A549 (cell line): ENCODE results near the gene UBE2C. TPM values are rescaled to one million over a fixed set of nuclear protein-coding genes. Genes with fewer than 3 reads are reported as not detected.

Experiments used
- ATAC-seq, 2 experiments: fragments of 200-7000 bp in 1 of 2; fragments of >200 bp in 1 of 2; cut with Nextera tagmentation in 1 of 2; cut with Tn5 transposase in 1 of 2; 3 replicates each; pipeline versions ENCODE4 v1.8.0 to v1.9.1; 2018 to 2020; ENCODE audit warnings: mild to moderate bottlenecking in 1 of 2, moderate library complexity in 1 of 2
- CTCF ChIA-PET: fragments of 300-600 bp; sonication (Branson Sonifier 250); formaldehyde crosslinking; extraction: SDS; loops from one replicate; lab custom pipeline; 2021; ENCODE audit warnings: antibody characterized with exemption, inconsistent platforms; lab: Yijun Ruan, JAX
- POLR2A ChIA-PET: fragments of 350-600 bp; formaldehyde crosslinking; extraction: SDS; loops from one replicate; lab custom pipeline; 2021; ENCODE audit warnings: antibody characterized with exemption, inconsistent platforms; lab: Yijun Ruan, JAX
- DNase-seq, 2 experiments: peaks; one replicate each; pipeline versions ENCODE4 v3.0.0 to v3.0.0-alpha.2; 2011 to 2016; ENCODE audit warnings: low read depth in 1 of 2, low spot score in 1 of 2
- FAIRE-seq: peaks from 2 replicates; lab custom pipeline; 2011; peaks lifted over from hg19 to GRCh38; lab: Jason Lieb, UNC
- H3K27ac ChIP-seq, 2 experiments: fragments of >200 bp; sonication (Bioruptor Twin); formaldehyde crosslinking; 3 replicates each; pipeline ENCODE4 v1.5.1; 2016 to 2017
- H3K4me1 ChIP-seq: fragments of >200 bp; sonication (Bioruptor Twin); formaldehyde crosslinking; 3 replicates; pipeline ENCODE4 v1.6.1; 2016
- H3K4me2 ChIP-seq: fragments of >200 bp; sonication (Bioruptor Twin); formaldehyde crosslinking; 3 replicates; pipeline ENCODE4 v1.6.1; 2016
- H3K4me3 ChIP-seq: fragments of >200 bp; sonication (Bioruptor Twin); formaldehyde crosslinking; 3 replicates; pipeline ENCODE4 v1.5.1; 2016
- H3K9me3 ChIP-seq: fragments of >200 bp; sonication (Bioruptor Twin); formaldehyde crosslinking; 3 replicates; pipeline ENCODE4 v1.6.1; 2016
- CBX2 ChIP-seq: fragments of 200-600 bp; sonication (generic); IDR thresholded peaks from 2 replicates; pipeline ENCODE4 v1.6.1; 2016; ENCODE audit warnings: low read depth, mild to moderate bottlenecking, borderline replicate concordance
- EHMT2 ChIP-seq: fragments of 200-600 bp; sonication (generic); IDR thresholded peaks from 2 replicates; pipeline ENCODE4 v1.6.1; 2016; ENCODE audit warnings: antibody characterized with exemption, low read depth, mild to moderate bottlenecking, moderate library complexity
- ESRRA ChIP-seq: fragments of 150-350 bp; IDR thresholded peaks from 2 replicates; pipeline ENCODE4 v1.6.1; 2014; ENCODE audit warnings: mild to moderate bottlenecking, low read length, borderline replicate concordance
- FOXS1 ChIP-seq: fragments of 250-450 bp; sonication (Bioruptor Pico); IDR thresholded peaks from 2 replicates; pipeline ENCODE4 v1.5.0; 2020; ENCODE audit warnings: mild to moderate bottlenecking, moderate library complexity
- JUN ChIP-seq, 2 experiments: fragments of >200 bp; sonication (Bioruptor Twin); formaldehyde crosslinking; IDR thresholded peaks; 2 replicates in 1 of 2; 3 replicates in 1 of 2; pipeline ENCODE4 v1.6.1; 2016 to 2017
- MYC ChIP-seq: IDR thresholded peaks from 2 replicates; pipeline ENCODE4 v1.6.1; 2012; ENCODE audit warnings: mild to moderate bottlenecking, inconsistent platforms, low read length, improper control_type of control experiment, borderline replicate concordance
- NPAS2 ChIP-seq: fragments of 250-450 bp; sonication (Bioruptor Pico); IDR thresholded peaks from 2 replicates; pipeline ENCODE4 v1.8.0; 2022; ENCODE audit warnings: mild to moderate bottlenecking, moderate library complexity, borderline replicate concordance
- NR3C1 ChIP-seq: fragments of >200 bp; sonication (Bioruptor Twin); formaldehyde crosslinking; IDR thresholded peaks from 3 replicates; pipeline ENCODE4 v1.6.1; 2017
- PHF8 ChIP-seq: fragments of 200-600 bp; sonication (generic); IDR thresholded peaks from 2 replicates; pipeline ENCODE4 v1.6.1; 2016; ENCODE audit warnings: low read depth, mild to moderate bottlenecking, antibody characterized with exemption, moderate library complexity, borderline replicate concordance
- POLR2A ChIP-seq: IDR thresholded peaks from 2 replicates; pipeline ENCODE4 v1.6.1; 2012; ENCODE audit warnings: mild to moderate bottlenecking, low read length
- RAD21 ChIP-seq, 2 experiments: fragments of >200 bp in 1 of 2; sonication (Bioruptor Twin) in 1 of 2; formaldehyde crosslinking in 1 of 2; IDR thresholded peaks in 1 of 2; conservative IDR thresholded peaks in 1 of 2; 2 replicates in 1 of 2; 3 replicates in 1 of 2; pipeline ENCODE4 v1.6.1; 2012 to 2018; ENCODE audit warnings: inconsistent platforms in 1 of 2
- RARB ChIP-seq: fragments of 250-450 bp; sonication (Bioruptor Pico); IDR thresholded peaks from 2 replicates; pipeline ENCODE4 v1.8.0; 2021; ENCODE audit warnings: mild to moderate bottlenecking, moderate library complexity
- SMC3 ChIP-seq: fragments of >200 bp; sonication (Bioruptor Twin); formaldehyde crosslinking; IDR thresholded peaks from 3 replicates; pipeline ENCODE4 v1.6.1; 2018; ENCODE audit warnings: inconsistent platforms
- SREBF2 ChIP-seq: fragments of 450-650 bp; IDR thresholded peaks from 2 replicates; pipeline ENCODE4 v1.6.1; 2014; ENCODE audit warnings: mild to moderate bottlenecking, moderate library complexity
- TFCP2L1 ChIP-seq: fragments of 250-450 bp; sonication (Bioruptor Pico); IDR thresholded peaks from 2 replicates; pipeline ENCODE4 v1.5.0; 2021; ENCODE audit warnings: mild to moderate bottlenecking
- ZC3H11A ChIP-seq: fragments of 450-650 bp; IDR thresholded peaks from 2 replicates; pipeline ENCODE4 v1.6.1; 2014; ENCODE audit warnings: antibody characterized with exemption, mild to moderate bottlenecking
- ZFP36 ChIP-seq: fragments of 450-650 bp; IDR thresholded peaks from 2 replicates; pipeline ENCODE4 v1.6.1; 2014; ENCODE audit warnings: borderline replicate concordance; ENCODE audit not compliant: partially characterized antibody
- ZNF302 ChIP-seq: fragments of 250-450 bp; sonication (Bioruptor Pico); IDR thresholded peaks from 2 replicates; pipeline ENCODE4 v1.9.0; 2021; ENCODE audit warnings: inconsistent platforms, mild to moderate bottlenecking, moderate library complexity
- WGBS: methylation state at CpG from one replicate; pipeline ENCODE4 v1.1.6; 2017; ENCODE audit errors: missing lambda C conversion rate; 5-methylcytosine and 5-hydroxymethylcytosine counted together
- polyA plus RNA-seq, 4 experiments: library from polyadenylated mRNA; depleted of rRNA in 3 of 4; stranded (reverse); fragments of >200 nt; fragmentation: RNase III in 1 of 4; extraction: RNeasy Plus Mini Kit Qiagen cat#74134 plus additional on column Dnase treatment in 1 of 4; gene quantifications; 2 replicates in 3 of 4; 3 replicates in 1 of 4; pipeline ENCODE4 v1.2.3, GENCODE V29; 2011 to 2017
- TF ChIP-seq, protein P1 (sequence below): IDR thresholded peaks from 2 replicates; pipeline ENCODE4 v1.6.1; 2012
- TF ChIP-seq, protein P2 (sequence below): fragments of 450-650 bp; IDR thresholded peaks from 2 replicates; pipeline ENCODE4 v1.6.1; 2014; ENCODE audit warnings: antibody characterized with exemption
- TF ChIP-seq, protein P3 (sequence below): IDR thresholded peaks from 2 replicates; pipeline ENCODE4 v1.6.1; 2012; ENCODE audit warnings: low read depth, borderline replicate concordance
- TF ChIP-seq, protein P4 (sequence below): IDR thresholded peaks from 2 replicates; pipeline ENCODE4 v1.6.1; 2012
- TF ChIP-seq, protein P5 (sequence below): fragments of 250-450 bp; sonication (Bioruptor Pico); IDR thresholded peaks from 2 replicates; pipeline ENCODE4 v1.5.0; 2020; ENCODE audit warnings: low read depth, mild to moderate bottlenecking, moderate library complexity
- TF ChIP-seq, protein P6 (sequence below): fragments of >200 bp; sonication (Bioruptor Twin); formaldehyde crosslinking; IDR thresholded peaks from 3 replicates; pipeline ENCODE4 v1.6.1; 2016

The UBE2C gene
- polyA plus RNA-seq, 2 of the 4 experiments (the other 2 are of a cell fraction): 123 to 189 TPM

DNA sequence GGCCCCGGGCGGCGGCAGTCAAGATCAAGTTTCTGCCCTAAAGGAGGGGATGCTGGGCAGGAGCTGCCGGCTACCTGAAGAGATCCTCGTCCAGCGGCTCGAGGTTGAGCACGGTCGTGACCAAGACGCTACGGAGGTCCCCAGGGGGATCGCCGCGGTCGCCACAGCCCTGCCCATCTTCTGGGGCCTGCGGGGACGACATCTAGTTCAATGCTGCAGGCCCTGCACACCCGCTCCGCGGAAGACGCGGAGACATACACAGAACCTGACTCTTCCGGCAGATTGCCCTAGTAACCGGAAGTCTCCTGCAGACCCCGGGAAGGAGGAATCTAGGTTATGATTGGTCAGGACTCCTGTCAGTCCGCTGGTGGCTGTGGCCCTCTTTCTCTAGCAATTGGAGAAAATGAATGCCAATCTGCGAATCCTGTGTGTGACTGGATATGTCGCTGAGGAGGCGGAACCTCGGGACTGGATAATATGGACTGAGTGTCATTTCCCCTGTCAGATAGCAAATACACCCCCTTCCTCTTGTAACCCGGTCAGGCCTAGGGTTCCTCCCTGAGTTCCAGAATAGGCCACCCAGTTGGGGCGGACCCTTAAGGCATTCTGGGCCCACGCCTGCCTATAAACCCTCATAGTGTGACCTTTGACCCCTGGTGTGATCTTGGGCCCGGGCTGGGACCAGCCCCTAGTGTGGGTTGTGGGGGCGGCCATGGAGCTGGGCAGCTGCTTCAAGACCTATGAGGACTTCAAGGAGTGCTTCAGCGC is 44.9 kb downstream of the UBE2C start, which contains the start of the genes ACOT8 and ZSWIM3 (continued):
- TF ChIP-seq RARB (CRISPR knock-in tag): no peak
- TF ChIP-seq TFCP2L1 (CRISPR knock-in tag): no peak
- no peak for TF ChIP-seq SREBF2
- TF ChIP-seq ZNF302 (CRISPR knock-in tag): no peak
- TF ChIP-seq JUN (IDR thresholded peaks at IDR 0.05): peak; percentile 8 to 42; a peak in 1 of 5 replicates
- no peak for TF ChIP-seq ZC3H11A
- TF ChIP-seq, protein P1, sequence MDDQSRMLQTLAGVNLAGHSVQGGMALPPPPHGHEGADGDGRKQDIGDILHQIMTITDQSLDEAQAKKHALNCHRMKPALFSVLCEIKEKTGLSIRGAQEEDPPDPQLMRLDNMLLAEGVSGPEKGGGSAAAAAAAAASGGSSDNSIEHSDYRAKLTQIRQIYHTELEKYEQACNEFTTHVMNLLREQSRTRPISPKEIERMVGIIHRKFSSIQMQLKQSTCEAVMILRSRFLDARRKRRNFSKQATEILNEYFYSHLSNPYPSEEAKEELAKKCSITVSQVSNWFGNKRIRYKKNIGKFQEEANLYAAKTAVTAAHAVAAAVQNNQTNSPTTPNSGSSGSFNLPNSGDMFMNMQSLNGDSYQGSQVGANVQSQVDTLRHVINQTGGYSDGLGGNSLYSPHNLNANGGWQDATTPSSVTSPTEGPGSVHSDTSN: peak; percentile 100

DNA sequence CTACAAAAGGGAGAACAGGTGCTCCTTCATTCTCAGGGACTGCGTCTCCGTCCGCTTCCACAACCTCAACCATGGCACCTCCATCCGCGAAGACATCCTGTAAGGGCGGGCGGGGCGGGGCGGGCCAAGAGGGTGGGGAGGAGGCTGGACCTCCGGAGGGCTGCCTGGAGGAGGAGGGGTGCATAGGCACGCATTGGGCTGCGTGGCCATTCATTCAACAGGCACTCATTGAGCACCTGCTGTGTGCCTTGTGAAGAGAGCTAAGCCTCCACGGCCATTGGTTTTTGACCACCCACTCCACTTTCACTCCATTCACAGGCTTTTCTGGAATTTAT is 45.4 kb downstream of the UBE2C start:
- peak overlapping the region; percentile 74 to 80 for H3K27ac ChIP-seq
- CTCF ChIA-PET: interaction anchor here (1.2 to 1.3 kb wide), 2 partner anchors 23 to 58 kb away, joined by 3 to 4 read pairs; no protein-coding TSS in a partner anchor

DNA sequence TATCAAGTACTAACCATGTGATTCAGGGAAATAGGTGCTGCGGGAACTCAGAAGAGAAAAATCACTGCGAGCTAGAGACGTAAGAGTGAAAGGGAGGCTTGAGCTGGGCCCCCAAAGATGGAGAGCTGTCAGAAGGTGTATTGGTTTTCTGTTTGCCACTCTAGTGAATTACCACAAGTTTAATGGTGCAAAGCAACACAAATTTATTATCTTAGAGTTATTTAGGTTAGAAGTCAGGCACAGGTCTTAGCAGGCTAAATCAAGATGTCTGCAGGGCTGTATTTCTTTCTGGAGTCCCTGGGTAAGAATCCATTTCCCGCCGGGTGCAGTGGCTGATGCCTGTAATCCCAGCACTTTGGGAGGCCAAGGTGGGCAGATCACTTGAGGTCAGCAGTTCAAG is 47.5 kb downstream of the UBE2C start:
- ATAC-seq (no peak), DNase-seq (no peak), FAIRE-seq (no peak)
- CTCF ChIA-PET: no interaction called here
- Histone ChIP-seq H3K27ac (no peak overlapping the region), H3K4me1 (peaks cover 22% of the 10 kb centered on the region; the same call in 2 of the 3 replicates)
- 92% methylated on average over 5 of the region's 5 CpGs for WGBS
- TF ChIP-seq MYC: no peak
- no peak for TF ChIP-seq EHMT2
- no peak for TF ChIP-seq SMC3
- TF ChIP-seq, protein P2, sequence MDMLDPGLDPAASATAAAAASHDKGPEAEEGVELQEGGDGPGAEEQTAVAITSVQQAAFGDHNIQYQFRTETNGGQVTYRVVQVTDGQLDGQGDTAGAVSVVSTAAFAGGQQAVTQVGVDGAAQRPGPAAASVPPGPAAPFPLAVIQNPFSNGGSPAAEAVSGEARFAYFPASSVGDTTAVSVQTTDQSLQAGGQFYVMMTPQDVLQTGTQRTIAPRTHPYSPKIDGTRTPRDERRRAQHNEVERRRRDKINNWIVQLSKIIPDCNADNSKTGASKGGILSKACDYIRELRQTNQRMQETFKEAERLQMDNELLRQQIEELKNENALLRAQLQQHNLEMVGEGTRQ: no peak
- TF ChIP-seq NR3C1: no peak
- TF ChIP-seq ZFP36: no peak
- TF ChIP-seq, protein P3, sequence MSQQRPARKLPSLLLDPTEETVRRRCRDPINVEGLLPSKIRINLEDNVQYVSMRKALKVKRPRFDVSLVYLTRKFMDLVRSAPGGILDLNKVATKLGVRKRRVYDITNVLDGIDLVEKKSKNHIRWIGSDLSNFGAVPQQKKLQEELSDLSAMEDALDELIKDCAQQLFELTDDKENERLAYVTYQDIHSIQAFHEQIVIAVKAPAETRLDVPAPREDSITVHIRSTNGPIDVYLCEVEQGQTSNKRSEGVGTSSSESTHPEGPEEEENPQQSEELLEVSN: no peak
- TF ChIP-seq POLR2A: no peak
- TF ChIP-seq, protein P4, sequence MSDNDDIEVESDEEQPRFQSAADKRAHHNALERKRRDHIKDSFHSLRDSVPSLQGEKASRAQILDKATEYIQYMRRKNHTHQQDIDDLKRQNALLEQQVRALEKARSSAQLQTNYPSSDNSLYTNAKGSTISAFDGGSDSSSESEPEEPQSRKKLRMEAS: no peak
- no peak for TF ChIP-seq ESRRA
- TF ChIP-seq RAD21 (conservative IDR thresholded peaks at IDR 0.05 in 1 of 2, IDR thresholded peaks at IDR 0.05 in 1 of 2): no peak
- TF ChIP-seq CBX2: no peak
- no peak for TF ChIP-seq JUN (IDR thresholded peaks at IDR 0.05)
- no peak for TF ChIP-seq PHF8
- TF ChIP-seq, protein P5, sequence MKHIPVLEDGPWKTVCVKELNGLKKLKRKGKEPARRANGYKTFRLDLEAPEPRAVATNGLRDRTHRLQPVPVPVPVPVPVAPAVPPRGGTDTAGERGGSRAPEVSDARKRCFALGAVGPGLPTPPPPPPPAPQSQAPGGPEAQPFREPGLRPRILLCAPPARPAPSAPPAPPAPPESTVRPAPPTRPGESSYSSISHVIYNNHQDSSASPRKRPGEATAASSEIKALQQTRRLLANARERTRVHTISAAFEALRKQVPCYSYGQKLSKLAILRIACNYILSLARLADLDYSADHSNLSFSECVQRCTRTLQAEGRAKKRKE: no peak
- TF ChIP-seq RARB (CRISPR knock-in tag): no peak
- TF ChIP-seq, protein P6, sequence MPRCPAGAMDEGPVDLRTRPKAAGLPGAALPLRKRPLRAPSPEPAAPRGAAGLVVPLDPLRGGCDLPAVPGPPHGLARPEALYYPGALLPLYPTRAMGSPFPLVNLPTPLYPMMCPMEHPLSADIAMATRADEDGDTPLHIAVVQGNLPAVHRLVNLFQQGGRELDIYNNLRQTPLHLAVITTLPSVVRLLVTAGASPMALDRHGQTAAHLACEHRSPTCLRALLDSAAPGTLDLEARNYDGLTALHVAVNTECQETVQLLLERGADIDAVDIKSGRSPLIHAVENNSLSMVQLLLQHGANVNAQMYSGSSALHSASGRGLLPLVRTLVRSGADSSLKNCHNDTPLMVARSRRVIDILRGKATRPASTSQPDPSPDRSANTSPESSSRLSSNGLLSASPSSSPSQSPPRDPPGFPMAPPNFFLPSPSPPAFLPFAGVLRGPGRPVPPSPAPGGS: no peak
- no peak for TF ChIP-seq FOXS1 (CRISPR knock-in tag)
- no peak for TF ChIP-seq NPAS2 (CRISPR knock-in tag)
- TF ChIP-seq, all 56 proteins: peak for 0
- no peak overlapping the region for H3K4me2 ChIP-seq
- no peaks in the 10 kb centered on the region for H3K9me3 ChIP-seq
- POLR2A ChIA-PET: no interaction called here
- H3K4me3 ChIP-seq: no peak overlapping the region

More for the DNA sequence above, 45.4 kb downstream of the UBE2C start:
- POLR2A ChIA-PET: no interaction called here
- H3K4me3 ChIP-seq: peak overlapping the region; percentile 63
- 63% methylated on average over 11 of the region's 13 CpGs for WGBS
- TF ChIP-seq ESRRA (no peak), ZFP36 (peak; percentile 63), MYC (no peak)
- ATAC-seq (peak in 1 of 2 experiments; percentile 10; a peak in 1 of 6 replicates), FAIRE-seq (no peak), DNase-seq (no peak)
- H3K4me2 ChIP-seq: peak overlapping the region; percentile 95
- peaks cover 22% of the 10 kb centered on the region; the same call in 2 of the 3 replicates for H3K4me1 ChIP-seq
- H3K9me3 ChIP-seq: no peaks in the 10 kb centered on the region
